ENCODE measurements around the gene PEX1. TPM values are rescaled to one million over a fixed set of nuclear protein-coding genes. Genes with fewer than 3 reads are reported as not detected.
A peak's percentile ranks its signal among the peaks of the same experiment; 100 is the strongest.

The PEX1 gene
- total and polyA plus RNA-seq, 2 experiments from 2014 or later, result 20.8 to 25.9 TPM

GRCh38 chr7:92560602-92561001 lies 32.3 kb upstream of the PEX1 start:
- DNase-seq (ENCODE audit: low read depth in 1 of 2, low spot score in 1 of 2), result no peak
- Histone ChIP-seq H3K4me1 (ENCODE audit: low read depth) (no peaks in the 10 kb centered on the region), H3K4me3 (no peak overlapping the region), H3K36me3 (peaks cover 17% of the 10 kb centered on the region), H3K27me3 (no peaks in the 10 kb centered on the region), H3K9me3 (ENCODE audit: low read depth) (no peaks in the 10 kb centered on the region), H3K27ac (peak overlapping the region; percentile 52)
- no peak for TF ChIP-seq CTCF (IDR thresholded peaks at IDR 0.05; ENCODE audit: low read depth, low read length)

GRCh38 chr7:92557808-92558362 lies 29.6 kb upstream of the PEX1 start:
- H3K4me3 ChIP-seq, result no peak overlapping the region
- no peak for TF ChIP-seq CTCF (IDR thresholded peaks at IDR 0.05; ENCODE audit: low read depth, low read length)
- H3K27me3 ChIP-seq, result no peaks in the 10 kb centered on the region
- peaks cover 11% of the 10 kb centered on the region for H3K36me3 ChIP-seq
- DNase-seq (ENCODE audit: low read depth in 1 of 2, low spot score in 1 of 2), result no peak
- no peaks in the 10 kb centered on the region for H3K9me3 ChIP-seq (ENCODE audit: low read depth)
- no peaks in the 10 kb centered on the region for H3K4me1 ChIP-seq (ENCODE audit: low read depth)
- H3K27ac ChIP-seq, result peak overlapping the region; percentile 75

GRCh38 chr7:92557249-92557648 lies 28.9 kb upstream of the PEX1 start:
- peak overlapping the region; percentile 75 for H3K27ac ChIP-seq
- no peaks in the 10 kb centered on the region for H3K27me3 ChIP-seq
- H3K36me3 ChIP-seq, result peaks cover 5% of the 10 kb centered on the region
- H3K9me3 ChIP-seq (ENCODE audit: low read depth), result no peaks in the 10 kb centered on the region
- no peaks in the 10 kb centered on the region for H3K4me1 ChIP-seq (ENCODE audit: low read depth)
- H3K4me3 ChIP-seq, result no peak overlapping the region
- no peak for TF ChIP-seq CTCF (IDR thresholded peaks at IDR 0.05; ENCODE audit: low read depth, low read length)
- DNase-seq (ENCODE audit: low read depth in 1 of 2, low spot score in 1 of 2), result no peak

- TF ChIP-seq CTCF (IDR thresholded peaks at IDR 0.05; ENCODE audit: low read depth, low read length), result no peak
- Histone ChIP-seq H3K36me3 (no peaks in the 10 kb centered on the region), H3K4me1 (ENCODE audit: low read depth) (no peaks in the 10 kb centered on the region), H3K4me3 (no peak overlapping the region), H3K27me3 (no peaks in the 10 kb centered on the region), H3K27ac (no peak overlapping the region), H3K9me3 (ENCODE audit: low read depth) (no peaks in the 10 kb centered on the region)
- peak in 1 of 2 donors; percentile 18 for DNase-seq (ENCODE audit: low read depth in 1 of 2, low spot score in 1 of 2)
These were observed 21.9 kb upstream of the PEX1 start for GRCh38 chr7:92550194-92550593.

- no peak for DNase-seq (ENCODE audit: low read depth in 1 of 2, low spot score in 1 of 2)
- H3K27ac ChIP-seq, result no peak overlapping the region
- no peak overlapping the region for H3K4me3 ChIP-seq
- H3K36me3 ChIP-seq, result no peaks in the 10 kb centered on the region
- H3K27me3 ChIP-seq, result no peaks in the 10 kb centered on the region
- H3K9me3 ChIP-seq (ENCODE audit: low read depth), result no peaks in the 10 kb centered on the region
- no peak for TF ChIP-seq CTCF (IDR thresholded peaks at IDR 0.05; ENCODE audit: low read depth, low read length)
- H3K4me1 ChIP-seq (ENCODE audit: low read depth), result no peaks in the 10 kb centered on the region
These were observed 19.3 kb upstream of the PEX1 start for GRCh38 chr7:92547579-92547978.

All from cardiac muscle cell (in vitro differentiated cells and primary cell).